ENCODE data around the gene PLA2G2D. TPM values are rescaled to one million over a fixed set of nuclear protein-coding genes. Genes with fewer than 3 reads are reported as not detected.
"Not testable (repeated sequence)": the region's sequence is repeated elsewhere in the genome, so short reads cannot be mapped to it uniquely, and the experiment has no call there.

Gene PLA2G2D
- total and polyA plus RNA-seq, 2 of the 8 experiments (the other 6 are each of a cell fraction or from before 2014, with no cell fraction given), result not detected

- H3K4me3 ChIP-seq (ENCODE audit: extremely low read depth in 1 of 4, insufficient read depth in 2 of 4, low read depth in 3 of 4, low read length in 4 of 4); H3K9ac ChIP-seq (replicated peaks in 1 of 4; ENCODE audit: extremely low read depth in 1 of 4, low read depth in 3 of 4, low read length in 3 of 4); H3K27ac ChIP-seq (ENCODE audit: low read depth, low read length); H4K5ac ChIP-seq (ENCODE audit: insufficient read length, low read depth, low read length); H3K23me2 ChIP-seq (ENCODE audit: low read depth, low read length); H3K23ac ChIP-seq (ENCODE audit: insufficient read length); POLR2A ChIA-PET (ENCODE audit: partially characterized antibody); H2AFZ ChIP-seq (ENCODE audit: low read length); H2BK120ac ChIP-seq (replicated peaks; ENCODE audit: low read depth, low read length); FAIRE-seq; H3K79me1 ChIP-seq (ENCODE audit: low read depth, low read length); H2BK5ac ChIP-seq (ENCODE audit: low read depth, low read length); DNase-seq (ENCODE audit: low read depth in 1 of 2, low spot score in 2 of 2); H2BK12ac ChIP-seq (ENCODE audit: low read depth, low read length); H3K4me1 ChIP-seq (replicated peaks in 1 of 4; ENCODE audit: control insufficient read depth in 3 of 4, insufficient read depth in 4 of 4, low read length in 3 of 4); H3K27me3 ChIP-seq (replicated peaks in 1 of 4; ENCODE audit: control insufficient read depth in 3 of 4, extremely low read depth in 1 of 4, insufficient read depth in 3 of 4, low read length in 3 of 4); H3K4ac ChIP-seq (replicated peaks; ENCODE audit: insufficient read length, low read depth, low read length); H3K79me2 ChIP-seq (ENCODE audit: control insufficient read depth in 1 of 2, insufficient read depth in 2 of 2, low read length in 2 of 2); H3K4me2 ChIP-seq (ENCODE audit: insufficient read depth in 1 of 2, low read depth in 2 of 2, low read length in 2 of 2); H3K56ac ChIP-seq (replicated peaks; ENCODE audit: insufficient read length, low read depth, low read length); H2BK15ac ChIP-seq (ENCODE audit: low read length); H3K18ac ChIP-seq (ENCODE audit: extremely low read depth, low read length); H3K36me3 ChIP-seq (ENCODE audit: control insufficient read depth in 2 of 4, insufficient read depth in 4 of 4, low read length in 3 of 4); H3K14ac ChIP-seq (ENCODE audit: insufficient read length); H4K91ac ChIP-seq (replicated peaks; ENCODE audit: insufficient read length, low read length); H4K8ac ChIP-seq (ENCODE audit: extremely low read depth, insufficient read depth, low read length); H3K9me3 ChIP-seq (ENCODE audit: insufficient read depth in 2 of 2, low read depth in 1 of 2, low read length in 1 of 2); H2BK20ac ChIP-seq (ENCODE audit: low read length); H4K20me1 ChIP-seq (replicated peaks in 1 of 2; ENCODE audit: control insufficient read depth in 1 of 2, insufficient read depth in 2 of 2, low read length in 2 of 2); H2AK5ac ChIP-seq (ENCODE audit: low read depth, low read length): not testable (repeated sequence)
- WGBS, 2 experiments (ENCODE audit: extremely low coverage in 1 of 2, insufficient coverage in 1 of 2, insufficient read length in 1 of 2, insufficient replicate concordance in 2 of 2, low coverage in 1 of 2, low lambda C conversion rate in 2 of 2, missing lambda C conversion rate in 1 of 2), result 100% methylated on average over 3 of the region's 3 CpGs; no CpG with 5 or more reads in 1 of the 2 experiments
- CTCF ChIA-PET (ENCODE audit: partially characterized antibody), result interaction anchor here (2.4 kb wide), 1 partner anchor 22 kb away, joined by 9 read pairs; no protein-coding TSS in a partner anchor
Measured at GRCh38 chr1:20130518-20130917, 11.2 kb upstream of the PLA2G2D start.
